Right lobe of liver (tissue), 4 donors: Measurements from ENCODE around the gene KCNQ1.

Source experiments
- POLR2A ChIP-seq: fragments of 450-650 bp; IDR thresholded peaks from one replicate; pipeline ENCODE4 v1.6.1; 2017; ENCODE audit warnings: antibody characterized with exemption, mild to moderate bottlenecking
- TF ChIP-seq, protein P1 (sequence below), 4 donors: fragments of 200-600 bp in 3 of 4; fragments of 450-650 bp in 1 of 4; IDR thresholded peaks; one replicate each; pipeline versions ENCODE4 v1.5.1 to v1.8.0; 2016 to 2022; ENCODE audit warnings: antibody characterized with exemption in 4 of 4, mild to moderate bottlenecking in 2 of 4
- donor health status: DM: no; HTN: no; CAD: no.
- donor health status: DM: no; HTN: no; CAD: no.
- donor health status: DM: no; HTN: yes; CAD: no.

DNA sequence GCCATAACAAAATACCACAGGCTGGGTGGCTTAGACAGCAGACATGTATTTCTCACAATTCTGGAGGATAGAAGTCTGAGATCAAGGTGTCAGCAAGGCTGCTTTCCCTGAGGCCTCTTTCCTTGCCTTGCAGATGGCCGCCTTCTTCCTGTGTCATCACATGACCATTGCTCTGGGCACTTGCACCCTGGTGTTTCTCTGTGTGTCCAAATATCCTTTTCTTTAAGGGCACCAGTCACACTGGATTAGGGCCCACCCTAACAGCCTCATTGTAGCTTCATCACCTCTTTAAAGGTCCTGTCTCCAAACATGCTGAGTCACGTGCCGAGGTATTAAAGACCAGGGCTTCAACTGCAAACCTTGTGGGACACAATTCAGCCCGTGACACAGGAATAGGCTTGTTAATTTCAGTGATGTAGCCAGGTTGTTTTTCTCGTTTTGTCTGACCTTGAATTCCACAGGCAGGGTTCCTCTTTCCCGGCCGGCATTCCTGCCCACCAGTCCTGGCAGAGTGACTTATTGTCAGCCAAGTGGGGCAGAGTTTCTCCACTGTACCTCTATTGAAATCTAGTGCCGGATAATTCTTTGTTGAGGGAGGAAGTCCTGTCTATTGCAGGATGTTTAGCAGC is 154.9 kb downstream of the KCNQ1 start:
- TF ChIP-seq, protein P1, sequence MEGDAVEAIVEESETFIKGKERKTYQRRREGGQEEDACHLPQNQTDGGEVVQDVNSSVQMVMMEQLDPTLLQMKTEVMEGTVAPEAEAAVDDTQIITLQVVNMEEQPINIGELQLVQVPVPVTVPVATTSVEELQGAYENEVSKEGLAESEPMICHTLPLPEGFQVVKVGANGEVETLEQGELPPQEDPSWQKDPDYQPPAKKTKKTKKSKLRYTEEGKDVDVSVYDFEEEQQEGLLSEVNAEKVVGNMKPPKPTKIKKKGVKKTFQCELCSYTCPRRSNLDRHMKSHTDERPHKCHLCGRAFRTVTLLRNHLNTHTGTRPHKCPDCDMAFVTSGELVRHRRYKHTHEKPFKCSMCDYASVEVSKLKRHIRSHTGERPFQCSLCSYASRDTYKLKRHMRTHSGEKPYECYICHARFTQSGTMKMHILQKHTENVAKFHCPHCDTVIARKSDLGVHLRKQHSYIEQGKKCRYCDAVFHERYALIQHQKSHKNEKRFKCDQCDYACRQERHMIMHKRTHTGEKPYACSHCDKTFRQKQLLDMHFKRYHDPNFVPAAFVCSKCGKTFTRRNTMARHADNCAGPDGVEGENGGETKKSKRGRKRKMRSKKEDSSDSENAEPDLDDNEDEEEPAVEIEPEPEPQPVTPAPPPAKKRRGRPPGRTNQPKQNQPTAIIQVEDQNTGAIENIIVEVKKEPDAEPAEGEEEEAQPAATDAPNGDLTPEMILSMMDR (IDR thresholded peaks at IDR 0.05), result no peak
- TF ChIP-seq POLR2A, result no peak
